DMS 273 (cell line): ENCODE measurements around the gene SHE.

Experiments
- DNase-seq: peaks from one replicate; lab custom pipeline; 2025; ENCODE audit not compliant: unreplicated experiment; lab: John Stamatoyannopoulos, UW

SHE gene

DNA sequence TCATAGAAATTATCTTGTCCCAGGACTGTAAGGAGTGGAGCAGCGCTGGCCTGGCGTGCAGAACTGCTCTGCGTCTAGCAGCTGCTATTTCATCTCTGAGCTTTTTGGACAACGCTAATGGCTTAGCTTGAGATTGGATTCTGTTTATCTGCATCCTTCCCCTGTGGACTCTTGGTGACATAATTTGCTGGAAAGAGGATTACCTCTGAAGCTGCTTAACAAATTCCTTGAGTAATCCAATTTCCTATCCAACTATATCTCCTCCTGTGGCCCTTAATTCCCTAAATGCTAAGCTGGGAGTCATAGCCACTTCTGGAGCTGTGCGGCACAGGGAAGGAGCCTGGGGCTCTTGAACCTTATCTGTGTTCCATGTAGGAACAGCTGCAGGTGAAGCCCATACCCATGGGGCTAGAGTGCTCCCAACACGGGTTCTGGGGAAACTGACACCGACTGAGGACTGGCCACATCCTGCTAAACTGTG is 53.8 kb downstream of the SHE start:
- no peak for DNase-seq

- no peak for DNase-seq
Observed at GRCh38 chr1:154446789-154447188, 55.4 kb downstream of the SHE start.

GRCh38 chr1:154446292-154446691 is 55.9 kb downstream of the SHE start:
- DNase-seq, result no peak

DNA sequence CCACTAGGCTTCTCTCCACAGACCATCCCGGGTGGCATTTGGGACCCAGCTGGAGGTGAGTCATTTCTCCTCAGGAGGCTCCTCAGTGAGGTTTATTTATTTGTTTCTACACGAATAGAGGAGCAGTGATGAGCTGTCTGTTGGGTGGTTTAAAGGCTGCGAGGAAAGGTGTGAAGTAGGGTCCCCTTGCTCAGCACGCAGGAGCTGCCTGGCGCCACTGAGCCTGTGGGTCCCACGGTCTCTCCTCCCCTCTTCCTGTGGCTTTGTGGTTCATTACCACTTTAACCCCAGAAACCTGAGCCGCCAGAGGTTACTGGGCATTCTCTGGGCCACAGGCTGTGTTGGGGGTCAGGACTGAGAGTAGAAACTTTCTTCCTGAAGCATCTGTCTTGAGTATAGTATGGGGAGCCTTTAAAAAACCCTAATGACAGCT is 57.2 kb downstream of the SHE start:
- DNase-seq, result peak; percentile 14

DNA sequence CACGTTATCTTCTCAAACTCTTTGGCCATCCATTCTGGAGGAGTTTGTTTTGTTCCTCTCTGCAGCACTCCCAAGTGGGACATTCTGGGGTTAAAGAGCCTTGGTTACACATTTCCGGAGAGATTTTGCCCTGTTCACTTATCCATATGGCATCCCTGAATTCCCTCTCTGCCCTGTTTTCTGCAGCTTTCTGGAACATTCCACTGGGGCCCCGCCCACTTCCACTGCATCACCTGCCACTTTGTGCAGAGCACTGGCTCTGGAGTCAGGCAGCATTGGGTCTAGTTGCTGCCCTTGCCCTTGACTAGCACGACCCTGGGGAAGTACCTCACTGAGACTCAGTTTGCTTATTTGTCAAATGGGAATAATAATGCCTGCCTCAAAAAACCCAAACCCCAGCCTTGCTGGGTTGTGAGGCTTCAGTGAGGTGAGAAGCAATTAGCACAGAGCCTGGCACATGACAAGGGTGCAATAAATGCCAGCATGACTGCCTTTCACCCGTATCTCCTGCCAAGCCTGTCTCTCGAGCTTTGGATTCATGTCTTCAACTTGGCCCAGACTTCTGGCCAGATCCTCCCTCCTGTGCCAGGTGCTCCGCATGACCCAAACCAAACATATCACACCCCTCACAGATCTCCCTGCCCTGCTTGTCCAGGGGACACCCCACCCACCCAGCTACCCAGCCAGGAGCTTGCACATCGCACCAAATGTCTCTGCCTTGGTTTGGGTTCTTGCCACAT is 58.8 kb downstream of the SHE start:
- no peak for DNase-seq

DNA sequence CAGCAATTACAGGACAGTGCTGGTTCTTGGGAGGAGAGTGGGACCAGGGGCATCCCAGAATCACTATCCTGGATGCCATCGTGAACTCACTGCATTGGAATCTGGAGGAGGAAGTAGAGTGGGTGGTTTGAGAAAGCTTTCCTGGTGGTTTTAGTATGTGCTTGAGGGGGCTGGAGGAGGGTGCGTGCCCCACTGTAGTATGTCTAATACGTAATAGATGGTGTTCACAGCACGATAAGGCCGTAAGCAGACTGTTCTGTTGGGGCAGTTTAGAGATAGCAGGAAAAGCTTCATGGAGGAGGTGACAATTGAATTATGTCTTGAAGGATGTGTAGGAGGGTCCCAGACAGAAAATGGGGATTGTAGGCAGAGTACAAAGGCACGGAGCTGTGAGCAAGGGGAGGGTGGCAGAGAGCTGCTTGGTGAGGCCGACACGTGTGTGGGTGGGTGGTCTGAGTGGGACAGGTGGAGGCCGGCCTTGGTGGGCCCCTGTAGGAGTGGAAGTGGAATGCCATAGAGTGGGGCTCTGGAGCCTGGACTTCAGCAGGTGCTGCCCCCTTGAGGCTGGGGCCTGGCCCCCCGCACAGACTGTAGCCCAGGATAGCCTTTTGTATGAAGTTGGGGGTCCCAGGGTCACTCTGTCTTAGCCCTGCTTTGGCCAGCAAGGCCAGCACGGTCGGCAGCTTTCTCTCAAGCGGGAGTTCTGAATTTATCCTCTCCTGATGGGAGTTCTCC is 60.0 kb downstream of the SHE start:
- peak; percentile 28 for DNase-seq

DNA sequence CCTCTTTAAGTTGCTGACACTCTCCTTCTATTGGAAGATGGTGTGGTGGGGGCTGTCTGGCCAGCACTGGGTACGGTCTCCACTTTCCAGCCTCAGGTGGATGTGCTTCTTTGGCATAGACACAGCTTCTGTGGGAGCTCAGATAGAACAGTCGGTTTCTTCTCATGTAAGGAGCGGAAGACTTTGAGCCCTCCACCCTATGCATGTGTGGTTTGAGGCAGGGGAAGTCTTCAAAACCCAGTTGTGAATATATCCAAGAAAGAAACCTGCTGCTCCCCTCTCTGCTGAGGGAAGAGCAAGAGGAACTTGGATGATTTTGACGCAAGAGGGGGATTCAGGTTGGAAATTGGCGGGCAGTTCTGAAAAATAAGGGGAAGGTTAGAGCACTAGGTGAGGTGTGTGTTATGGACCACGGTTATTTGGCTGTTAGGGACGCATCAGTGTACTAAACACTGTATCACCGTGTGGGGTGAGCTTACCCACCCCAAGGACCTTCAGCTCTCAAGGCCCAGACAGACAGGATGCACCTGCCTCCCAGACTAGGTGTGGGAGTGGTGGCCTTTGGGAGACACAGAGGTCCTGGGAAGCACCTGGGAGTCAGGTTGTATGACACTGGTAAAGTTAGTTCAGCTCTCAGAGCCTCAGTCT is 60.8 kb downstream of the SHE start:
- no peak for DNase-seq

GRCh38 chr1:154440036-154440804 is 62.0 kb downstream of the SHE start:
- DNase-seq, result no peak

- DNase-seq, result no peak
Observed at GRCh38 chr1:154436433-154436832, 65.8 kb downstream of the SHE start.

GRCh38 chr1:154435599-154436200 is 66.5 kb downstream of the SHE start:
- DNase-seq, result no peak

GRCh38 chr1:154434346-154435085 is 67.7 kb downstream of the SHE start:
- peak; percentile 39 for DNase-seq

DNA sequence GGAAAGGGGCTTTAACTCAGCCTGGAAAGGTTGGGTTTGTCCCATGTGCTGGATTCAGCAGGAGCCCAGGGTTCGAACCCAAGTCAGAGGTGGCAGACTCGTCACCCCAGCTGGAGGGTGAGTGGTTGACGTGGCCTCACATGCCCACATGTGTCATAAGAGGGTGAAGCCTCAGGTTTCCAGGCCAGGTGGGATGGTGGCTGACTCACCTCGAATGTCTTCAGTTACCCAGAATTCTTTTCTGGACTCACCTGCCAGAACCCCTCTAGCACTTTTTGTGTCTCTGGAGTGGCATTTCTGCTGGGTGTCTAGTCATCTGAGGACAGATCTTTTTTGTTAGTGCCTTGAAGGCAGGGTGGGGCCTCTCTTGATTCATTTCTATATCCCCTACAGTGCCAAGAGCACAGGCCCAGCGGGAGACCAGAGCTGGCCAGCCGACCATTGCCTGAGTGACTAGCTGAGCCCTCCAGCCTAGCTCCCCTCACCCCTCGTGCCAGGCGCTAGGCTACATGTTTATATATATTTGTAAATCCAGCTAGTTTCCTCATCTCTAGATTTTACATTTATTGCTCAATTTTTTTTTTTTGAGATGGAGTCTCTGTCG is 68.9 kb downstream of the SHE start:
- DNase-seq, result no peak

DNA sequence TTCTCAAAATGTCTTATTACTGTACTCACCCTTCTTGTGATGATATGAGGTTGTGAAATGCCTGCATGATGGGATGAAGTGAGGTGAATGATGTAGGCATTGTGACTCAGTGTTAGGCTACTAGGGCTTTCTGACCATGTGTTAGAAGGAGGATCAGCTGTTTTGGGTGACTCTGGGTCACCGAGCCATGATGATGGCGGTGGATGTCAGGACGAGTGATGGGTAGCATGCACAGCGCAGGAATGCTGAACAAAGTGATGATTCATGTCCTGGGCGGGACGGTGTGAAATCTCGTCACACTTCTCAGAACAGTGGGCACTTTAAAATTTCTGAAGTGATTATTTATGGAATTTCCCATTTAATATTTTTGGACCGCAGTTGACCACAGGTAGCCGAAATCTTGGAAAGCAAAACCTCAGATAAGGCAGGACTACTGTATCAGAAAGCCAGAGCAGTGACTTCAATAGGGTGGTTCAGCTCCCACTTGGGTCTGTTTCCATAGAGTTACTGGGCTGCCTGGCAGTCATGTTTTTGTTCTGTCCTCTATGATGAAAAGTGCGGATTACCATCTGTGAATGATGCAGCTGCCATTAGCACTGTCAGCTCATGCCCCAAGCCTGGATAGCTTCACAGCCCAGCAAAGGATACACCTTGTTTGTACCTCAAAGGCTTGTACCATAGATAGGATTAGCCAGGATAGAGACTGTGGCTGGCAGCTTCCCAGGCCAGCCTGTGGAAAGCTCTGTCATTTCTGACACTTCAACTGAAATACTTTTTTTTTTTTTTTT is 70.4 kb downstream of the SHE start:
- no peak for DNase-seq

DNA sequence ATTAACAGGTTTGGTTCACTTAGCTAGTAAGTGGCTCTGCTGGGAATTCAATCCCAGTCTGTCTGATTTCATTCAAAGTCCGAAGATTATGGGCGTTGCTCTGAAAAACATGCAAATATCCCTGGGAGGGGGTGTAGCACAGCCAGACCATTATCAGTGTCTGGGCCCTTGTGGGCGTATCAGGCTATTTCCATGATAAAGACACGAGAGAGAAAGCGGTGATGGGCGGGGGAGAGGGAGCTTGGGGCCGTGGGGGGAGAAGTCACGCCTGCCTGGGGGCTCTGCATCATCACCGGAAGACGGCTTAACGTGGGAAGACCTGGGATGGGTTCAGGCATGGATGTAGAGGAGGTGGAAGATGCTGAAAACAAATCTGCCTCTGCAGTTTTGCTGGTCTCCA is 71.3 kb downstream of the SHE start:
- no peak for DNase-seq

DNA sequence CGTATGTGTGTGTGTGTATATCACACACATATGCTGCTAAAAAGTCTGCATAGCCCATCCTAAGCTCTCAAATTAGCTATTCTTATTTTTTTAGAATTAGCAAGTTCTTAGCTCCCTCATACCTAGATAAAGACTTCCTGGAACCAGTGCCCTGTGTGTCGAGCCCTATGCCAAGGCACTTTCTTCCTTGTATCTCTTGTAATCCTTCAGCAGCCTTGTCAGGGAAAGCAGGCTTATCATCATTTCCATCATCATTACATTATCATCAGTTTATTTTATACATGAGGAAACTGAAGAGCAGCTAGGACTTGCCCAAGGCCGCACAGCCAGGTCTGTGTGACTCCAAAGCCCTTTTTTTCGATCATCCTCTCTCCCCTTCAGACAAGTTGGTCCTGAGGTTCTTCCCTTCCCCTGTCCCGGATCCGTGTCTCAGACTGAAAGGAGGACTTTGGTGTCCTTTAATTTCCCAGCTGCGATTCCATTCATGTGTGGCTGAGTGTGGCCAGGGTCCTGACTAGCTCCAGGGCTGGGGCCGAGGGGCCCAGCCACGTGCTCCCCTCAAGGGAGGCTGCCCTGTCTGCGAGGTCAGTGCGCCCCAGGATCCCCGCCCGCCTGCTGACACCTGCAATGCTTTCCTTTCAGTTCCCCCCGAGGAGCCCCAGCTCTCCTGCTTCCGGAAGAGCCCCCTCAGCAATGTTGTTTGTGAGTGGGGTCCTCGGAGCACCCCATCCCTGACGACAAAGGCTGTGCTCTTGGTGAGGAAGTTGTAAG is 72.2 kb downstream of the SHE start:
- no peak for DNase-seq
